ENCODE measurements around the gene ZNF710.
"Not testable (repeated sequence)": the region's sequence is repeated elsewhere in the genome, so short reads cannot be mapped to it uniquely, and the experiment has no call there.

The ZNF710 gene

DNA sequence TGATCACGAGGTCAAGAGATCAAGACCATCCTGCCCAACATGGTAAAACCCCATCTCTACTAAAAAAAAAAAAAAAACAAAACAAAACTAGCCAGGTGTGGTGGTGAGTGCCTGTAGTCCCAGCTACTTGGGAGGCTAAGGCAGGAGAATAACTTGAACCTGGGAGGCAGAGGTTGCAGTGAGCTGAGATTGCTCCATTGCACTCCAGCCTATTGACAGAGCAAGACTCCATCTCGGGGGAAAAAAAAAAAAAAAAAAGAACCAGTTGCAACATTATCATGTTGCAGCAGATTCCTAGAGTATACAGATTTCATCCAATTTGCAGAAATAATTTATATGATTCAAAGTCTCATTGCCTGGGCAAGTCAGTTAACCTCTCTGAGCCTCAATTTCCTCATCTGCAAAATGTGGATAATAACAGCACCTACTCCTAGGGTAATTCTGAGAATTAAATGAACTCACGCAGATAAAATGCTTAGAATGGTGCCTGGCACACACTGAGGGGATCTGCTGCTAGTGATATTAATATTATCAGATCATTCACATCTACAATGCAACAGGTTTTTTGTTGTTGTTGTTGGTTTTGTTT, 108.1 kb downstream of the ZNF710 start:
- DNase-seq, result not testable (repeated sequence)

DNA sequence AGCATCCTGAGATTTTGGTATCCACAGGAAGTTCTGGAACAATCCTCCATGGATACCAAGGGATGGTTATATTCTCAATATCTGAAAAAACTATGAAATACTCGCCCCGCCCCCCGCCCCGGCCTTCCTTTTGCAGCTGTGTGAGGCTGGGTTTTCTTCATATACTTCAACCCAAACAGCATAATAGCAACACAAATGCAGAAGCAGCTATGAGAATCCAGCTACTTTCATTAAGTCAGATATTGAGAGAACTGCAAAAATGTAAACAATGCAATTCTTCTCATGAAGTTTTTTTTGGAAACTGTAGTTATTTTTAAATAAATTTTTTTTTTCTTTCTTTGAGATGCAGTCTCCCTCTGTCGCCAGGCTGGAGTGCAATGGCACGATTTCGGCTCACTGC, 112.0 kb downstream of the ZNF710 start:
- DNase-seq, result no peak

DNA sequence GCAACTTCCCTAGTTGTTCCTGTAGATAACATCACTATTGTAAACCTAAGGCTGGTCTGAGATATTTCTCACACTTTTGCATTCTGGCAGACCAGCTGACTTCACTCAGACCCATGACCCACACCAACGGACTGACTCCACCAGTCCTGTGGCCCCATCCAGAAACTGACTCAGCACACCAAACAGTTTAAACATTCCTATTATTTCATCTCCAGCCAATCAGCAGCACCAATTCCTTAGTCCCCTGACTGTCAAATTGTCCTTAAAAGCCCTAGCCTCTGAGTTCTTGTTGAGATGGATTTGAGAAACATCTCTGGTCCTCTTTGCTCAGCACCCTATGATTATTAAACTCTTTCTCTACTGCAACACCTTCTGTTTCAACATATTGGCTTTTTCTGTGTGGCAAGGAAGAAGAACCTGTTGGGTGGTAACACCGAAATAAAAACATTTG, 113.4 kb downstream of the ZNF710 start:
- DNase-seq, result no peak

DNA sequence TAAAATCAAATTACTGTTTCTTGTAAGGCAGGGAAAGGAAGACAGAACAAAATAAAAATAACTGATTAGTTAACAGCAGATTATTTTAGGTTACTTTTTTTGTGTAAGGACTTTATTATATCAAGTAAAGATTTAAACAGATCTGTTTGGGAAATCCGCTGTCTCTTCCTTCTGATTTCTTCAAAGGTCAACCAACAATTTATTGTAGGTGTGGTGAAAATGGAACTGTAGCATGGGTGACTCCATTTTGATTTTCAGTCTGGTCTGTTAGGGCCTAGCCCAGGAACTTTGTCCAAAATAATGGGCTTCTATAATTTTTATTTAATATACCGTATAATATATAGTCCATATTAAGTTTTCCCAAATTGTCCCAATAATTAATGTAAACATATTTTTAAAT, 114.7 kb downstream of the ZNF710 start:
- DNase-seq, result no peak

DNA sequence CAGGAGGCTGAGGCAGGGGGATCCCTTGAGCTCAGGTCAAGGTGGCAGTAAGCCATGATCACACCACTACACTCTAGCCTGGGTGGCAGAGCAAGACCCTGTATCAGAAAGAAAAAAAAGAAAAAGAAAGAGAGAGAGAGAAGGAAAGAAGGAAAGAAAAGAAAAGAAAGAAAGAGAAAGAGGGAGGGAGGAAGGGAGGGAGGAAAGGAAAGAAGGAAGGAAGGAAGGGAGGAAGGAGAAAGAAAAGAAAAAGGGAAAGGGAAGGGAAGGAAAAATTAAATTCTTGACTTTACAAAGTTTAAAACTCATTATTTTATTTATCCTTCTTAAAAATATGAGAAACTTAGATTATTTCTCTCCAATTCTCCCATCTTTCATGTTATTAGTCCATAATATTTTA, 118.2 kb downstream of the ZNF710 start:
- DNase-seq, result no peak

DNA sequence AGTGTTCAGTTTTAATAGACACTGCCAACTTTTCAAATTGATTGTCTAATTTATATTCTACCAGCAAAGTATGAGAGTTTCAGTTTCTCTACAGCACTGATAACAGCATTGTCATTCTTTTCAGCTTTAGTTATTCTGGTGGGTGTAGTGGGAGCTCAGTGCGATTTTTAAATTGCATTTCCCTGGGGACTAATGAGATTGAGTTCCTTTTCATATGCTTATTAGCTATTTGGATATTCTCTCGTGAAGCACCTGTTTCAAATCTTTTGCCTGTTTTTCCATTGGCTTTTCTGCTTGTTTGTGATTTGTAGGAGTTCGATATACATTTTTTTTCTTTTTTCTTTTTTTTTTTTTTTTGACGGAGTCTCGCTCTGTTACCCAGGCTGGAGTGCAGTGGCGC, 120.0 kb downstream of the ZNF710 start:
- no peak for DNase-seq

- DNase-seq, result no peak
Measured at GRCh38 chr15:90124507-90124906, 123.4 kb downstream of the ZNF710 start.

GRCh38 chr15:90126022-90126421, 124.9 kb downstream of the ZNF710 start:
- no peak for DNase-seq

- no peak for DNase-seq
Measured at GRCh38 chr15:90126596-90127435, 125.7 kb downstream of the ZNF710 start.

DNA sequence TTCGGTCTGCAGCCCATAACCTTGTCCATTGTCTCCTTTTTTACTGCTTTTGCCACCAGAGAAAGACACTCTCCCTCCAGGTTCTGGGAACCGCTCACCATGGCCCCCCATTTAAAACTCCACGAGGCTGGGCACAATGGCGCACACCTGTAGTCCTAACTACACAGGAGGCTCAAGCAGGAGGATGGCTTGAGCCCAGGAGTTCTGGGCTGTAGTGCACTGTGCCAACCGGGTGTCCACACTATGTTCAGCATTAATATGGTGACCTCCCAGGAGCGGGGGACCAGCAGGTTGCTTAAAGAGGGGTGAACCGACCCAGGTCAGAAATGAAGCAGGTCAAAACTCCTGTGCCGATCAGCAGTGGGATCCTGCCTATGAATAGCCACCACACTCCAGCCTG, 129.2 kb downstream of the ZNF710 start:
- DNase-seq, result no peak

Measured in NCI-H446 (cell line).